Measurements from ENCODE around the gene GABRR2.

DNA sequence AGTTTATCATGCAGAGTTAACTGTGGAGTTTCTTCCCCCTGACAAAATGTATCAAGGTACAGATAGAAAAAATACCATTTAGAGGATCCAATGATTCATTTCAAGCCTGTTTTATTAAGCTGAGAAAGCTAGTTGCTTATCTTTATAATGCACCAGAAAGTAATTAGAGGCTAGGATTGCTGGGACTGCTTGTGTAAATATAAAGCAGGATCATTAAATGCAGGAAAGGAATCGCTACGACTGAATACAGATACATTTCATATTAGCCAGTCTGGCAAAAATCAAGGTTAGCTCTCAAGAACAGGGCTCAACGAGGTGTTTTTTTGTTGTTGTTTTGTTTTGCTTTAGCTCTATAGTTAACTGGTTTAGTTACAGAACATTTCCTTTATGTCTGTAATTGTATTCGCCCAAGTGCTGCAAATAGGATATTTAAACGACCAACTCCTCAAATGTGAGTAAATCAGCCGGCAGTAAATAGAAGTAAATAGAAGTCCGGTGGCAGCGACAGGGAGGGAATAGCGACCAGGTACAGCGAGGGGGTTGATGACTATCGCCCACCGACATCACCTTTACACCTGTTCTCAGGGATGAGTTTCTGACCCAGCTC, 36.7 kb upstream of the GABRR2 start:
- TF ChIP-seq, protein P1, sequence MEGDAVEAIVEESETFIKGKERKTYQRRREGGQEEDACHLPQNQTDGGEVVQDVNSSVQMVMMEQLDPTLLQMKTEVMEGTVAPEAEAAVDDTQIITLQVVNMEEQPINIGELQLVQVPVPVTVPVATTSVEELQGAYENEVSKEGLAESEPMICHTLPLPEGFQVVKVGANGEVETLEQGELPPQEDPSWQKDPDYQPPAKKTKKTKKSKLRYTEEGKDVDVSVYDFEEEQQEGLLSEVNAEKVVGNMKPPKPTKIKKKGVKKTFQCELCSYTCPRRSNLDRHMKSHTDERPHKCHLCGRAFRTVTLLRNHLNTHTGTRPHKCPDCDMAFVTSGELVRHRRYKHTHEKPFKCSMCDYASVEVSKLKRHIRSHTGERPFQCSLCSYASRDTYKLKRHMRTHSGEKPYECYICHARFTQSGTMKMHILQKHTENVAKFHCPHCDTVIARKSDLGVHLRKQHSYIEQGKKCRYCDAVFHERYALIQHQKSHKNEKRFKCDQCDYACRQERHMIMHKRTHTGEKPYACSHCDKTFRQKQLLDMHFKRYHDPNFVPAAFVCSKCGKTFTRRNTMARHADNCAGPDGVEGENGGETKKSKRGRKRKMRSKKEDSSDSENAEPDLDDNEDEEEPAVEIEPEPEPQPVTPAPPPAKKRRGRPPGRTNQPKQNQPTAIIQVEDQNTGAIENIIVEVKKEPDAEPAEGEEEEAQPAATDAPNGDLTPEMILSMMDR (IDR thresholded peaks at IDR 0.05; ENCODE audit: insufficient read depth, low read depth, low read length) = no peak
- no peak for TF ChIP-seq EZH2 (IDR thresholded peaks at IDR 0.05; ENCODE audit: insufficient read depth, low read length)
